Skin of body (tissue), 2 donors: ENCODE data around the gene NPAS2. TPM values are rescaled to one million over a fixed set of nuclear protein-coding genes. Genes with fewer than 3 reads are reported as not detected.
A peak's percentile ranks its signal among the peaks of the same experiment; 100 is the strongest.

ENCODE experiments used
- DNase-seq: peaks from one replicate; lab custom pipeline; 2025; lab: John Stamatoyannopoulos, UW
- total RNA-seq: library from RNA; depleted of rRNA; stranded (reverse); fragments of >200 nt; gene quantifications from one replicate; pipeline ENCODE4 v1.2.3, GENCODE V29; 2014

Gene NPAS2
- total RNA-seq, 1 donor from 2014 or later = 6.3 TPM

DNA sequence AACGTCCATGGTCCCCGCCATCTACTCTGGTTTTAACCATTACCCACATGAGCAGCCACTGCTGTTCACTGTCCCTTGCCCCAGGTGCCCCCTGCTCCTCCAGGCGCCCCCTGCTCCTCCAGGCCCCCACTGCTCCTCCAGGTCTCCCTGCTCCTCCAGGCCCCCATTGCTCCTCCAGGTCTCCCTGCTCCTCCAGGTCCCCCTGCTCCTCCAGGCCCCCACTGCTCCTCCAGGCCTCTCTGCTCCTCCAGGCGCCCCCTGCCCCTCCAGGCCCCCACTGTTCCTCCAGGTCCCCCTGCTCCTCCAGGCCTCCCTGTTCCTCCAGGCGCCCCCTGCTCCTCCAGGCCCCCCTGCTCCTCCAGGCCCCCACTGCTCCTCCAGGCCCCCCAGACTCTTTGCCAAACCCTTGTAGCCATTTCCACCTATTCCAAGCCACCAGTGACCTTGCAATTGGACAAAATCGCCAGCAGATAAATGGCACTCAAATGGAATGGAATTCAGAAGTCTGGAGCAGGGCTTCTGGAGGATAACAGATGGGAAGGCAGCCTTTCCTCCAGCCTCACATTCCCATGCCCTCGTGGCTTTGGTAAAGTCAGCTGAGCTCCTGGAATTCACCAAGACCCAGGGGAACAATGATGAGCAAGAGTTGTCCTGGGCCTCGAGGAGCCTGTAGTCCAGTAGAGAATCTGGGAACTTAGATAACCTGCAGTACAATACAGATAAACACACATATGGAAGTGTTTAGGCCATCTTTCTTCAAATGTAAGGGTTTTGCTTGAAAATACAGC lies 168.9 kb downstream of the NPAS2 start:
- no peak for DNase-seq

DNA sequence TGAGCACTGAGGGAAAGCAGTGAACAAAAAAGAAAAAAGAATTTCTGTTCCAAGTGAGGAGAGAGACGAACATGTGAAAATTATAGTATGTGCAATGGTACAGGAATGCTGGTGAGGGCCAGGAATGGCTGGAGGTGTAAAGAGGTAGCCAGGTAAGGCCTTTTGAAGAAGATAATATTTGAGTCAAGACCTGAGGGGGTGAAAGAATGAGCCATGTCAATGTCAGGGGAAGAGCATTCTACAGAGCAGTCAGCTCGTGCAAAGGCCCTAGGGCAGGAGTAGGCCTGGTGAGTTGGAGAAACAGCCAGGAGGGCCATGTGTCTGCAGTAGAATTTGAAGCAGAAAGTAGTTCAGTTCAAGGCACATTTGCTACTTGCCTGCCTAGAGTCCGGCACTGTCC lies 169.7 kb downstream of the NPAS2 start:
- DNase-seq = no peak

DNA sequence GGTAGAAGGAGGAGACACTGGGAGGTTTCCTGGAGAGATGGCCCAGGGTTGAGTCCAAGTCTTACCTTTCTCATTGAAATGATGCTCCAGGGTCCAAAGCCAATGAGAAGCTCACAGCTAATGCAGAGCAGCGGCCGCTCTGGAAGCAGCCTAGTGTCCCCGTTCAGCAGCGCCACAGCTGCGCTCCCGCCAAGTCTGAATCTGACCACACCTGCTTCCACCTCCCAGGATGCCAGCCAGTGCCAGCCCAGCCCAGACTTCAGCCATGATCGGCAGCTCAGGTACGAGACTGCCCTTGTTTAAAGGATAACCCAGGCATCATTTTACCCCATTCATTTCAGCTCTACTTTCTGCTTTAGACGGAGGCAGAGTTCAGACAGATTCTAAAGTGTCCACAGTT lies 170.2 kb downstream of the NPAS2 start:
- no peak for DNase-seq

DNA sequence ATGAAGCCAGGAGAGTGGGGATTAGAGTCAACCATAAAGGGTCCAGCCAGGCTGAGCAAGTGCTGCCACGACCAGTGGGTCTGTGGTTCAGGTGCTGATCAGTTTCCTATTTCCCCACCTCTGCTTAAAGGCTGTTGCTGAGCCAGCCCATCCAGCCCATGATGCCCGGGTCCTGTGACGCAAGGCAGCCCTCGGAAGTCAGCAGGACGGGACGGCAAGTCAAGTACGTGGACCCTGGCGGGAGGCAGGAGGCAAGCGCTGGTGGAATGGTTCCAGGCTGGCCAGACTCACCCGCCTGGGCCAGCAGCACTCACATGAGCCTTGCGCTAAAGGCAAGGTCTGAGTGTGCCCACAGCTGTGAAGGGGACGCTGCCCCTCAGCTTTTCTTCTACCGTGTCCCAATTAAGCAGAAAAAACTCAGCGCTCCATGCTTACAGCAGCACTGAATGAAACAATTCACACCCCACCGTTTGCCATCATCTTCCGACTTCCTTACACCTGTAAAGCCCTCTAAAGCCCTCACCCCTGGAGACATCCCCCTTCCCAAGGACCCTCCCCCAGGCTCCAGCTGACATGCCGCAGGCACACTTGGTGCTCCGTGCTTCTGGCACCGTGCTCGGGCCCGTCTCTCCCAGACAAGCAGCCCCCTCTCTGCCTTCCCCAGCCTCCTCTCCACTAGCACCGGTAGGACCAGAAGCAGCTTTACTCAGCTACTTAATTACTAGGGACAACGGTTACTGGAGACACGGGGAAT lies 170.9 kb downstream of the NPAS2 start:
- DNase-seq = no peak

DNA sequence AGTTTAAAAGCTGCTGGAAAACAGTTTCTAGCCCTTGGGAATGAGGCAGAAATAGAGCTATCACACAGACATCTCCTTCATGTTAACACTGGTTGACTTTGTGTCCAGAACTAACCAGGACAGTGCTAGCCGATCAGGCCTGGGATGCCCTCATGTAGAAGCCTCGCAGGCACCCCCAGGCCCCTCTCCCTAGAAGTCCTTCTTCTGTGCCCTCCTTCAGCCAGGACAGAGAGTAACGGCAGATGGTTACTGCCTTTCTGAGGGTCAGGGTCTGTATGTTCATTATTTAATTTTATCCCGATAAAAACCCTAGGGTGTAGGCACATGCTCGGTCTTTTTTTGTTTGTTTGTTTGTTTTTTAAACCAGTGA lies 171.4 kb downstream of the NPAS2 start:
- DNase-seq = no peak

DNA sequence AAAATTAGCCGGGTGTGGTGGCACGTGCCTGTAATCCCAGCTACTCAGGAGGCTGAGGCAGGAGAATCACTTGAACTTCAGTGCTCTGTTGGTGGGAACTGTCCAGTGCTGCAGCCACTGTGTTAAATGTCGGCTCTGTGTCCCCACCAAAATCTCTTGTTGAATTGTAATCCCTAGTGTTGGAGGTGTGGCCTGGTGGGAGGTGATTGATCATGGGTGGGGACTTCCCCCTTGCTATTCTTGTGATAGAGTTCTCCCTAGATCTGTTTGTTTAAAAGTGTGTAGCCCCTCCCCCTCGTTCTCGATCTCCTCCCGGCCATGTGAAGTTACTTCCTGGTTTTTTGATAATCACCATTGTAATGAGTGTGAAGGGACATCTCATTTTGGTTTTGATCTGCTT lies 172.3 kb downstream of the NPAS2 start:
- no peak for DNase-seq

DNA sequence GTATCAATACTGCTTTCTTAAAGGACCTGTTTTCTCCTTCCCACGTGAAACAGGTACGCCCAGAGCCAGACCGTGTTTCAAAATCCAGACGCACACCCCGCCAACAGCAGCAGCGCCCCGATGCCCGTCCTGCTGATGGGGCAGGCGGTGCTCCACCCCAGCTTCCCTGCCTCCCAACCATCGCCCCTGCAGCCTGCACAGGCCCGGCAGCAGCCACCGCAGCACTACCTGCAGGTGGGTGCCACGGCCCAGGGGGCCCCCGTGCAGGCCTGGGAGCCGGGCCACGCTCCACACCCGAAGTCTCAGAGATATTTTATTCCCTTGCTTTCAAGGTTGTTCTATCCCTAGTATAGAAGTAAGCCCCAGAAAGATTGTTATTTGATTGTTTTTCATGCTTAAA lies 173.4 kb downstream of the NPAS2 start:
- no peak for DNase-seq

DNA sequence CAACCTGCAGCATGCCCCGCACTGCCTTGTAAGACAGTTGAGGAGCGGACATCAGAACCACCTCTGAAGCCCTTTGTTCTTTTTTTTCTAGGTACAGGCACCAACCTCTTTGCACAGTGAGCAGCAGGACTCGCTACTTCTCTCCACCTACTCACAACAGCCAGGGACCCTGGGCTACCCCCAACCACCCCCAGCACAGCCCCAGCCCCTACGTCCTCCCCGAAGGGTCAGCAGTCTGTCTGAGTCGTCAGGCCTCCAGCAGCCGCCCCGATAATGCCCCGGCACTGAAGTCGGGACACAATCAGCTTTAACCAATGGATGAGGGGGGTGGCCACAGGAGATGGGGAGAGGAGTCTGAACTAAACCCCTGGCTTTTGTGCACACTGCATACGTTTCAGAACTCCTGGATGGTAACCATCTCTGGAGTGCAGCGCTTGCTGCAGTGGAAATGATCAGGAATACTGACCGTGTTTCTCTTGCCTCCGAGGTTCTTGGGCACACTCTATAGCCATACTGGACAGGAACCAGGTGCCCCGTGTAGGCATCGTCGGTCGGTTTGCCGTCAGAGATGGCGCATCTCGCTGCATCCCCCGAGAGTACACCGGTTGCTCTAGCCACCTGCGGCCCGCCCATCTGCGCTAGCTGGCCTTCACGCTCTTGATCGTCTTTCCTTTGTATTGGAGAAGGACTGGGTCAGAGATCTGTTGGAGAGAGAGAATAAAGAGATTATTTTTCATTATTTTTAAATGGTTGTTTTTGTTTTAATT lies 175.6 kb downstream of the NPAS2 start:
- DNase-seq = no peak

DNA sequence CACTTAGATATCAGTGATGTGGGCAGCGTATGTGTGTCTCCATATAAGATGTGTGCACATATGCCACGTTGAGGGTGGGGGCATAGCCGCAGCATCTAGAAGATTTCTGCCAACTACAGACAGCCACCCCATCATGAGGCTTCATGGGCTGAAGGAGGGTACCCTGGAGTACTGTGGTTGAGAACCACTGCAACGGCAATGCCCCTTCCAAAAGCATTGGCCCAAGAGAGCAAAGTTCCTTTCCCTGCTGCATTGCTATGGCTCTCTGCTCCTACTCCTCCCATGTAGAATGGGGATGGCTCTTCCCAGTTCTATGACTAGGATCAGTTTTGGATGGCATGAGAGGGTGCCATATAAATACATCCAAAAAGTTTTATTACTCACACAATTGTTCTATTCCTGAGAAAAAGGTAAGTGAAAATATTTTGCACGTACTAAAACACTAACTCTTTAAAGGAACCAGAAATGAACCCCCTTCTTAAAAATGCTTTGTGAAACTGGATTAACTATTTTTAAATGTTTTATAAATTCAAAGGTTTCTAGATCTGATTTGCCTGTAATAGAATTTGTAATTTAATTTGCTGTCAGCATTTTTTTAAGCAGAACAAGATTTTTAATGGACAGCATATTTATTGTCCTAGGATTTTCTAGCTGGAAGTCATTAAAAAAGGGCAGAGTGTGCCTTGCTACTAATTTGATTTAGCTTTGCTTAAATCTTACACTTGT lies 177.7 kb downstream of the NPAS2 start:
- DNase-seq = no peak

DNA sequence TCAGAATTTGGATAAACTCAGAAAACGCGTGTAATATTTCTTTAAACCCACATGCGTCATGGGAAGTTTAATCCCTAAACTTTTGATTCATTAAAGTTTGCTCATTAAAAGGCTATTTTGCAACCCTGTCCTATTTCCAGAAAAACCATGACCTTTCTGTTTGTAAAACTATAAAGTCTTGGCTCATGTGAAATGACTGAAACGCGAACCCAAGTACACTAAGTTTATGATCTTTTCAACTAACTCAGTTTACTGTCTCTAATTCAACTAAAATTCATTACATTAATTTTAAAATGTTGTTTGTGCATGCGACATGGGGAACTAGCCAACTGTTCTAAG lies 178.3 kb downstream of the NPAS2 start:
- no peak for DNase-seq

DNA sequence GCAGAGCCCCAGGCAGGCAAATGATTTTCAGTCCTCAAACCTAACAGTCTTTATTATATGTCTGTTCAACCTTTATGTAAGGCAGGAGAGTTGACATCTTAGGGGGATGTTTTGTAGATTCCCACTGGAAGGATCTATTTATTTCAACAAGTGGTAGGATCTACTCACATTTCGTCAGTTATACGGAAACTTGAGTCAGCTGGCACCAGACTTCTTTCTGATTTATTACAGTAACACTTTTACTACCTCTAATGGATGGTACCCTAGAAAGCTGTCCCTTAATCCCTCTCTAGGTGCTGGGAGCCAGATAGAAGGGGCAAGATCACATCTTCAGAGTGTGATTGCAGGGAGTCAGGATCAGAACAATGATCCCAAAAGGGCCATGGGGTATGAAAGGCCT lies 180.1 kb downstream of the NPAS2 start:
- no peak for DNase-seq

DNA sequence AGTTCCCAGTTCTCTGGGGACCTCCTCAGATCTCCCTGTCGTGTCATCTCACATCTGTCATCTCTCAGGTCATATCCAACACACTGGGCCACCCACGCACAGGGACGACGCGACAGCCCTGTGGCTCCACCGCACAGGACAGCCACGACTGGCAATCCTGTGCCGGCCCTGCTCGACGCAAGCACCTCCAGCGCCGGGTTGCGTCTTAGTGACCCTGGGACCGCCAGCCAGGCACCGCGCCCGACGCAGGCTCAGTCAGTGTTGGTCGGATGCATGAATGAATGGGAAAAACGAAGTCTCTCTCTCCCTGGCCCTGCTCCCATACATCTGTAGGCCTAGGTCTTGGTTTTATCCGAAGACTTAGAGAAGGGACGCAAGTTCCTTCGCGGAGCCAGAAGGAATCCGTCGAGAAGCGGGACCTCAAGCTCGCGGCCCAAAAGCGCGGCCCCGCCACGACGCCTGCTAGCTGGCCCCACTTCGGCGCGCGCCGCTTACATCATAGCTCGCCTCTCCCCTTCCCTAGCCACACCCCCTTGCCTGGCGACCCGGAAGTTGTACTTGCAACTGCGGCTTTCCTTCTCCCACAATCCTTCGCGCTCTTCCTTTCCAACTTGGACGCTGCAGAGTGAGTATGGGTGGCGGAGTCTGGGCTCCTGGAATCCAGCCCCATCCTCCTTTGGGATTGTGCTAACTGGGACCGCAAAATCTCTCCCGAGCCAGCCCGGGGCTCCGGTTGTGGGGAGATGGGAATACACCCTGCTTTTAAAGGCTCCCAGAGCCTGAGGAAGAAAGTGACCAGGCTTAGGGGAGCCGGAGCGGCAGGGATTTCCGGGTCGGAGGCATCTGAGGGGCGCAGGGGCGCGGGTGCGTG lies 182.0 kb downstream of the NPAS2 start, which contains the start of gene RPL31:
TSS of gene RPL31 (plus strand) at position 599 of the 871 bp plus-strand sequence. CDS start 413 bp downstream, outside the sequence.
- DNase-seq = peak; percentile 97

DNA sequence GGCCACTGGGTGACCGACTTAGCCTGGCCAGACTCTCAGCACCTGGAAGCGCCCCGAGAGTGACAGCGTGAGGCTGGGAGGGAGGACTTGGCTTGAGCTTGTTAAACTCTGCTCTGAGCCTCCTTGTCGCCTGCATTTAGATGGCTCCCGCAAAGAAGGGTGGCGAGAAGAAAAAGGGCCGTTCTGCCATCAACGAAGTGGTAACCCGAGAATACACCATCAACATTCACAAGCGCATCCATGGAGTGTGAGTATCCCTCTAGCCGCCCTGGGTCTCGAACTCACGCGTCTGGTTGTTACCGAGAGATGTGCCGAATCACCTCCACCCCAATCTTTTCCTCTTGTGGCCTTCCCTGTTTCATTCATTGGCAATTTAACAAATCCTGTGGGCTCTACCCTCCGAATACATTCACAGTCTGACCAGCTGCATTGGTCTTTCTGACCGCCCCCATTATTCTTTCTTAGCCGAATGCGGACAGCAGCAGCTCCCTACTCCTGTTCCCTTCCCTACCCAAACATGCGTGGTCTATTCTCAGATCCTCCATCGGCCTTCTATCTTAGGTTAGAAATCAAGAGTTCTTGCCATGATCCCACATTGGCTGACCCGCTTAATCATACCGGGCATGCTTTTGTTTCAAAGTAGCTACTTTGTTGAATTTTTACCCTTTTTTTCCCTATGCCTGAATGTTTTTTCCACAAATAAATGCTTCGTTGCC lies 182.8 kb downstream of the NPAS2 start:
- DNase-seq = no peak

DNA sequence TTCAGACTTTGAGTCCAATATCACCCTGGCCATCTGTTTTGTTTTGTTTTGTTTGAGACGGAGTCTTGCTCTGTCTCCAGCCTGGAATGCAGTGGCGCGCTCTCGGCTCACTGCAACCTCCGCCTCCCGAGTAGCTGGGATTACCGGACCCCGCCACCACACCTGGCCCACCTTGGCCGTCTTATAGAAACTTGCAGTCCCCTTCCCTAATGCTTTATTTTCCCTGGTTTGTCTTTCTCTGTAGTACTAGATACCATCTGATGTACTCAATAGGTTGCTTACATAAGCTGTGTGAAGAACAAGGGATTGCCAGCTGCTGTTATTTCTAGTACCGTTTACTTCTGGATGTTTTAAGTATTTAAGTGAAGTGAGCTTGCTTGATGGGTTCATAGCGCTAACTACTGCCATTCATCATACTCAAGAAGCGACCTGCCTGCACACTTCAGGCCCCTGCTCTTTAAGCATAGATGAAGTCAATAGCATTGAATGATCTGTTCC lies 183.4 kb downstream of the NPAS2 start:
- no peak for DNase-seq

DNA sequence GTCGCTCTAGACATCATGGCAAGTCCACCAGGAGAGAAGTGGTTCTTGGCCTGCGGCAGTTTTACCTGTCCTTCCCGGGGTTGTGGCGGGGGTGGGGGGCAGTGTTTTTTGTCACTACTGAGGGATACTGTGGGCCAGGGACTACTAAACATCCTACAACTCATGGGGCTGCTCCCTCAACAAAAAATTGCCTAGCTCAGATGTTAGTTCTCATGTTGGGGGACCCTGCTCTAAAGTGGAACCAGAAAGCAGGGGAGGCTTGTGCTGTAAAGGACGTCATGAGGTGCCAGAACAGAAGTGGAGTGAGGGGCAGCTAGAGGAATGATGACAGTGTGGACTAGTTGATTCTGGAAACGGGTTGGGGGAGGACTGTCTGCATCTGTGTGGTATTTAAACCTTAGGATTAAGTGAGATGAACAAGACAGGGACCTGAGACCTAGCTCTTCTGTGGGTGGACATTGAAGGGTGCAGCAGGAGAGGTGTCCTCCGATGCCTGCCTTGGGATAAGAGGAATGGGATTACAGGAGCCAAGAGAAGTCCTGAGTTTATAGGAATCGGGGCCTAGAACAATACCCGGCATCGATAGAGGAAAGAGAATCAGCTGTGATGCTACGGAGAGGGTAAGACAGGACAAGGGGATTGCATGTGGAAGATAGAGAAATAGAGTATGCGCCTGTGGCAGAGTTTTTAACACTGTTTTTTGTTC lies 184.8 kb downstream of the NPAS2 start:
- DNase-seq = no peak

DNA sequence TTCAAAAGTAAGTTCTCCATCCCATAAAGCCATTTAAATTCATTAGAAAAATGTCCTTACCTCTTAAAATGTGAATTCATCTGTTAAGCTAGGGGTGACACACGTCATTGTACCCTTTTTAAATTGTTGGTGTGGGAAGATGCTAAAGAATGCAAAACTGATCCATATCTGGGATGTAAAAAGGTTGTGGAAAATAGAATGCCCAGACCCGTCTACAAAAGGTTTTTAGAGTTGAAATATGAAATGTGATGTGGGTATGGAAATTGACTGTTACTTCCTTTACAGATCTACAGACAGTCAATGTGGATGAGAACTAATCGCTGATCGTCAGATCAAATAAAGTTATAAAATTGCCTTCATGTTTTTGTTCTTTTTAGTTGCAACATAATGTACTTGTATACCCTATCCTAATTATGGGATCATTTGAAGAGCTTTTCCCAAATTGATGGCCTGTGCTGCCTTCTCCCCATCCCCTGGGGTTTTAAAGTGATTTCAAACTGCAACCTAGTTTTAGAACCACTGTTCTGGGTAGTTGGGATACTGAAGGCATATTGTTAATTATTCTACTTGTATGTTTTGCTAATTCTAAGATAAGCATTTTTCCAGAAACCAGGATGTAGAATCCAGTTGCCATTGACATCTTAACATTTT lies 186.3 kb downstream of the NPAS2 start:
- DNase-seq = no peak

DNA sequence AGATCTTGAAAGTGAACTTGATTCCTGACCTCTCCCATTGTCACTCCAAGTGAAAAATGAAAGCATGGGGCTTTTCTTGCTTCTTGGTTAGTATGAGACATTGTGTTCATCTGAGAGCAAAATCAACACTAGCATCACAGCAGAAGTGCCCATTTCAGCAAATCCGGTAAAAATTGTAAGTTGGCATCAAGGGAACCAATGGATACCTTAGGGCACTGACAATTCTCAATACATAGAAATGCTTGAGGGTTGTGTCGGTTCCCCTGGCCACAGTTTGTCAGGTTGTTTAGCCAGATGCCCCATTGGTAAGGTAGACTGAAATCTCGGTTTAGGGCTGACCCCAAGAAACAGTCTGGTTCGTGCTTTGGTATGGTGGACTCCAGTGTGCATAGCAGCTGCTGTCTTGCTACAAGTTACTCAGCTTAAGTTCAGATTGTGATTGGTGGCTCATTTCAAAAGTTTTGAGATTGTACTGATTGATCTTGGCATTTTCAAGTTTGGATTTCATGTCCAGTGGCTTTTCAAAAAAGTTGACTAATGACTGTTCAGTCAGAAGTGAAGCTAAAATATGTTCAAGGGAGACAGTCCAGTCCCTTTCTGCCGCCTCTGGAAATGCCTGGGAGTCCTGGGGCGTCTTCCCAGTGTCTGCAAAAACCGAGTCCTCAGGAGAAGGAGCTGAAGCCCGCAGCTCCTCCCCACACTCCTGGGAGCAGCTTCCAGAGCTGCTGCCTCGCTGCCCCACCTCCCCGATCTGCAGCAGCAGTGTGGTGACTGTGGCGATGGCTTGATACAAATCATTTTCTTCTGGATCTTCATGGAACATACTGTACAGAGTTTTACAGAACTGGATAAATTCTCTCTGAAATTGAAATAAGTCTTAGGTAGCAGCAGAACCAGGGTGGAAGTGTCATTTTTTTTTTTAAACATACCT lies 187.7 kb downstream of the NPAS2 start:
- DNase-seq = no peak
